Measurements from ENCODE around the gene PERCC1.

PERCC1 gene

DNA sequence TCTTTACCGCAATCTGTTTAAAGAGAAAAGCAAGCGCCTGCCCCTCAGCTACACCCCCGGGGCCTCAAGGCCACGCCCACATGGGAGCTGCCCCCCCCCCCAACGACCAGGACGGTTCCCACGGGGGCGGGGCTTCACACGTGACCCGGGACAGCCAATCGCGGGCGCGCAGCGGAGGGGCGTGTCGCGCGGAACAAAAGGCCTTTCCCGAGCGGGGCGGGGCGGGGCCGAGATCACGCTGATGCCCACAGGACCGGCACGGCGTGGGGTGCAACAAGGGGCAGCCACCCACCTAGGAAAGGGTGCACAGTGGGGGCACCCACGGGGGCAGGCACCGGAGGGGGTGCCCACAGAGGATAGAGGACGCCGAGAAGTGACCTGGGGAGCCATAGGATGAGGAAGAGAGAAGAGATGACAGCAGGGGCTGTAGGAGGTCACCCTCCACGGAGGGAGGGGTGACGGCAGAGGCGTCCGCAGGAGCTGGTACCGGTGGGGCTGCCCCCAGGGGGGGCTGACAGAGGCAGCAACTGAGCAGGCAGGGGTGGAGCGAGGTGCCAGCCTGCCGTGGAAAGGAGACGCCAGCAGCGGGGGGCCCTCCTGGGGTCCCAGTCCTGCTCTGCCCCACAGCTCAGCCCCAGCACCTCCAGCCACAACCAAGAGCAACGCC, 22.6 kb upstream of the PERCC1 start:
- Histone ChIP-seq H3K9me3 (ENCODE audit: control insufficient read depth, low read length) (no peaks in the 10 kb centered on the region), H3K27me3 (ENCODE audit: control insufficient read depth, insufficient read depth, low read length, poor library complexity, severe bottlenecking) (no peaks in the 10 kb centered on the region), H3K4me3 (ENCODE audit: insufficient read depth, low read depth, low read length) (peak overlapping the region; percentile 76), H3K27ac (ENCODE audit: insufficient read depth, low read depth, low read length, poor library complexity, severe bottlenecking) (peak overlapping the region; percentile 77), H3K36me3 (ENCODE audit: control insufficient read depth, insufficient read depth, low read length) (no peaks in the 10 kb centered on the region), H3K4me1 (ENCODE audit: control insufficient read depth, insufficient read depth, low read length) (no peaks in the 10 kb centered on the region)
- 3 to 4% methylated on average over 42 of the region's 42 CpGs for WGBS, 2 experiments

- H3K4me3 ChIP-seq (ENCODE audit: insufficient read depth, low read depth, low read length): no peak overlapping the region
- no peaks in the 10 kb centered on the region for H3K36me3 ChIP-seq (ENCODE audit: control insufficient read depth, insufficient read depth, low read length)
- H3K27me3 ChIP-seq (ENCODE audit: control insufficient read depth, insufficient read depth, low read length, poor library complexity, severe bottlenecking): no peaks in the 10 kb centered on the region
- no peaks in the 10 kb centered on the region for H3K9me3 ChIP-seq (ENCODE audit: control insufficient read depth, low read length)
- H3K27ac ChIP-seq (ENCODE audit: insufficient read depth, low read depth, low read length, poor library complexity, severe bottlenecking): no peak overlapping the region
- WGBS, 2 experiments: 95% methylated on average over 2 of the region's 2 CpGs; no CpG with 5 or more reads in 1 of the 2 experiments
- H3K4me1 ChIP-seq (ENCODE audit: control insufficient read depth, insufficient read depth, low read length): no peaks in the 10 kb centered on the region
Observed at GRCh38 chr16:1412847-1413246, 18.0 kb upstream of the PERCC1 start.

GRCh38 chr16:1413684-1414531, 17.0 kb upstream of the PERCC1 start:
- Histone ChIP-seq H3K4me3 (ENCODE audit: insufficient read depth, low read depth, low read length) (peak overlapping the region; percentile 73), H3K4me1 (ENCODE audit: control insufficient read depth, insufficient read depth, low read length) (no peaks in the 10 kb centered on the region), H3K9me3 (ENCODE audit: control insufficient read depth, low read length) (no peaks in the 10 kb centered on the region), H3K27me3 (ENCODE audit: control insufficient read depth, insufficient read depth, low read length, poor library complexity, severe bottlenecking) (no peaks in the 10 kb centered on the region), H3K36me3 (ENCODE audit: control insufficient read depth, insufficient read depth, low read length) (no peaks in the 10 kb centered on the region), H3K27ac (ENCODE audit: insufficient read depth, low read depth, low read length, poor library complexity, severe bottlenecking) (no peak overlapping the region)
- 5% methylated on average over 85 of the region's 85 CpGs for WGBS, 2 experiments

DNA sequence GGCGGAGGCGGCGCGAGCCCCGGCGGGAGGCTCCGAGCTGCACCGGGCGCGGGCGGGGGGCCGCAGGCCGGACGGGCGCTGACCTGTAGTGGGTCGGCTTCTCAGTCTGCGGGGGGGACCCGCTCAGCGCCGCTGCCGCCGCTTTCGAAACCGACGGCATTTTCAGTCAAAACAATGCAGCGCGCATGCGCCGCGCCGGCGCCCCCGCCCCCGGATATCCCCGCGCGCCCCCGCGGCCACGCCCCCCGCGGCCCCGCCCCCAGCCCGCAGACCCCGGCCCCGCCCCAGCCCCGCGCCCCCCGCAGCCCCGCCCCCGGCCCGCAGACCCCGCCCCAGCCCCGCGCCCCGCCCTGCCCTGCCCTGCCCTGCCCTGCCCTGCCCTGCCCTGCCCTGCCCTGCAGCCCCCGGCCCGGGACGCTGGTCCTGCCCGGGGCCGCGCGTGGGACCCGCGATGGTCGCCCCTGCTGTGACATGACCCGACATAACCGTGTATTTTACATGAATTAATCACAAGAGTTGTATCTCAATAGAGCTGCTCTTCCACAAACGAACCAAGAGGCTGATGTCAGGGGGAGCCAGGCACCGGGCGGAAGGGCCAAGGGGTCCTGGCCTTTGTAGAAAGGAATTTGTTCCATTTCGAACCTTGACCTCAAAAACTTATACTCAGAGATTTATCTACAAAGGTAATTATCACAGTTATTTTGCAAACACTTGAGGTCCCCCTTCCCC, 16.2 kb upstream of the PERCC1 start, which contains the start of gene UNKL:
TSS of gene UNKL (minus strand) at position 173 of the 729 bp plus-strand sequence. CDS start at position 160, 13 bp downstream.
- H3K4me3 ChIP-seq (ENCODE audit: insufficient read depth, low read depth, low read length): peak within 1 kb of the TSS; percentile 73
- no peaks in the 10 kb centered on the region for H3K36me3 ChIP-seq (ENCODE audit: control insufficient read depth, insufficient read depth, low read length)
- H3K4me1 ChIP-seq (ENCODE audit: control insufficient read depth, insufficient read depth, low read length): no peaks in the 10 kb centered on the region
- WGBS, 2 experiments: 3 to 4% methylated on average over 72 of the region's 72 CpGs
- no peaks in the 10 kb centered on the region for H3K9me3 ChIP-seq (ENCODE audit: control insufficient read depth, low read length)
- no peak within 1 kb of the TSS for H3K27ac ChIP-seq (ENCODE audit: insufficient read depth, low read depth, low read length, poor library complexity, severe bottlenecking)
- H3K27me3 ChIP-seq (ENCODE audit: control insufficient read depth, insufficient read depth, low read length, poor library complexity, severe bottlenecking): no peaks in the 10 kb centered on the region

GRCh38 chr16:1416521-1416941, 14.3 kb upstream of the PERCC1 start:
- no peaks in the 10 kb centered on the region for H3K9me3 ChIP-seq (ENCODE audit: control insufficient read depth, low read length)
- 91 to 95% methylated on average over 3 of the region's 3 CpGs for WGBS, 2 experiments
- H3K36me3 ChIP-seq (ENCODE audit: control insufficient read depth, insufficient read depth, low read length): no peaks in the 10 kb centered on the region
- no peaks in the 10 kb centered on the region for H3K4me1 ChIP-seq (ENCODE audit: control insufficient read depth, insufficient read depth, low read length)
- no peaks in the 10 kb centered on the region for H3K27me3 ChIP-seq (ENCODE audit: control insufficient read depth, insufficient read depth, low read length, poor library complexity, severe bottlenecking)
- H3K27ac ChIP-seq (ENCODE audit: insufficient read depth, low read depth, low read length, poor library complexity, severe bottlenecking): no peak overlapping the region
- H3K4me3 ChIP-seq (ENCODE audit: insufficient read depth, low read depth, low read length): no peak overlapping the region

- WGBS, 2 experiments: 4 to 5% methylated on average over 22 of the region's 22 CpGs
- Histone ChIP-seq H3K27me3 (ENCODE audit: control insufficient read depth, insufficient read depth, low read length, poor library complexity, severe bottlenecking) (no peaks in the 10 kb centered on the region), H3K36me3 (ENCODE audit: control insufficient read depth, insufficient read depth, low read length) (no peaks in the 10 kb centered on the region), H3K9me3 (ENCODE audit: control insufficient read depth, low read length) (no peaks in the 10 kb centered on the region), H3K27ac (ENCODE audit: insufficient read depth, low read depth, low read length, poor library complexity, severe bottlenecking) (no peak overlapping the region), H3K4me3 (ENCODE audit: insufficient read depth, low read depth, low read length) (peak overlapping the region; percentile 90), H3K4me1 (ENCODE audit: control insufficient read depth, insufficient read depth, low read length) (no peaks in the 10 kb centered on the region)
Observed at GRCh38 chr16:1420111-1420539, 10.8 kb upstream of the PERCC1 start.

DNA sequence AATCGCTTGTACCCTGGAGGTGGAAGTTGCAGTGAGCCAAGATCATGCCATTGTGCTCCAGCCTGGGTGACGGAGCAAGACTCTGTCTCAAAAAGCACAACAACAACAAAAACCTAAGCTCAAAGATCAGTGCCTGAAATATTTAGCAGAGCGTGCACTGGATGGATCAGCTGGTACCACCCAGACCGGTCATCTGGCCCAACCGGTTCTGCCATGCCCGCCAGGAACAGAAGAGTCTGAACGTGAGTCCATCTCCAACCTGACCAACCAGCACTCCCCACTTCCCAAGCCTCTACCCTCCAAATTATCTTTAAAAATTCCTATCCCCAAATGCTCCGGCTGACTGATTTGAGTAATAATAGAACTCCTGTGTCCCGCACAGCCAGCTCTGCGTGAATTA, 8.8 kb upstream of the PERCC1 start:
- Histone ChIP-seq H3K27ac (ENCODE audit: insufficient read depth, low read depth, low read length, poor library complexity, severe bottlenecking) (no peak overlapping the region), H3K9me3 (ENCODE audit: control insufficient read depth, low read length) (no peaks in the 10 kb centered on the region), H3K27me3 (ENCODE audit: control insufficient read depth, insufficient read depth, low read length, poor library complexity, severe bottlenecking) (no peaks in the 10 kb centered on the region), H3K4me1 (ENCODE audit: control insufficient read depth, insufficient read depth, low read length) (no peaks in the 10 kb centered on the region), H3K36me3 (ENCODE audit: control insufficient read depth, insufficient read depth, low read length) (no peaks in the 10 kb centered on the region), H3K4me3 (ENCODE audit: insufficient read depth, low read depth, low read length) (no peak overlapping the region)
- 95 to 97% methylated on average over 10 of the region's 10 CpGs for WGBS, 2 experiments

DNA sequence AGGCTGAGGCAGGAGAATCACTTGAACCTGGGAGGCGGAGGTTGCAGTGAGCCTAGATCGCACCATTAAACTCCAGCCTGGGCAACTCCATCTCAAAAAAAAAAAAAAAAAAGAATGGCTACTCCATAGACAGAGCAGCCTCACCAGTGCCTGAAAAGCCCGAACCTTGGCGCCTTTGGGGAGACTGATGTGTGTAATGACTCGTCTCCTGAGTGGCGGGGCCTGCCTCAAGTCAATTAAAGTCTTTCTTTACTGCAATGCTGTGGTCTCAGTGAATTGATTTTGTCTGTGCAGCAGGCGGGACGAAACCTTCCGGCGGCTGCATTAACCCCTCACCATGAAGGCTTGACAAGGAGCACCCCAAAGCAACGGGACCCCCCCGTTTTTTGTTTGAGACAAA, 6.8 kb upstream of the PERCC1 start:
- Histone ChIP-seq H3K4me1 (ENCODE audit: control insufficient read depth, insufficient read depth, low read length) (no peaks in the 10 kb centered on the region), H3K27ac (ENCODE audit: insufficient read depth, low read depth, low read length, poor library complexity, severe bottlenecking) (no peak overlapping the region), H3K36me3 (ENCODE audit: control insufficient read depth, insufficient read depth, low read length) (no peaks in the 10 kb centered on the region), H3K9me3 (ENCODE audit: control insufficient read depth, low read length) (no peaks in the 10 kb centered on the region), H3K27me3 (ENCODE audit: control insufficient read depth, insufficient read depth, low read length, poor library complexity, severe bottlenecking) (no peaks in the 10 kb centered on the region), H3K4me3 (ENCODE audit: insufficient read depth, low read depth, low read length) (no peak overlapping the region)
- 91 to 92% methylated on average over 12 of the region's 12 CpGs for WGBS, 2 experiments

DNA sequence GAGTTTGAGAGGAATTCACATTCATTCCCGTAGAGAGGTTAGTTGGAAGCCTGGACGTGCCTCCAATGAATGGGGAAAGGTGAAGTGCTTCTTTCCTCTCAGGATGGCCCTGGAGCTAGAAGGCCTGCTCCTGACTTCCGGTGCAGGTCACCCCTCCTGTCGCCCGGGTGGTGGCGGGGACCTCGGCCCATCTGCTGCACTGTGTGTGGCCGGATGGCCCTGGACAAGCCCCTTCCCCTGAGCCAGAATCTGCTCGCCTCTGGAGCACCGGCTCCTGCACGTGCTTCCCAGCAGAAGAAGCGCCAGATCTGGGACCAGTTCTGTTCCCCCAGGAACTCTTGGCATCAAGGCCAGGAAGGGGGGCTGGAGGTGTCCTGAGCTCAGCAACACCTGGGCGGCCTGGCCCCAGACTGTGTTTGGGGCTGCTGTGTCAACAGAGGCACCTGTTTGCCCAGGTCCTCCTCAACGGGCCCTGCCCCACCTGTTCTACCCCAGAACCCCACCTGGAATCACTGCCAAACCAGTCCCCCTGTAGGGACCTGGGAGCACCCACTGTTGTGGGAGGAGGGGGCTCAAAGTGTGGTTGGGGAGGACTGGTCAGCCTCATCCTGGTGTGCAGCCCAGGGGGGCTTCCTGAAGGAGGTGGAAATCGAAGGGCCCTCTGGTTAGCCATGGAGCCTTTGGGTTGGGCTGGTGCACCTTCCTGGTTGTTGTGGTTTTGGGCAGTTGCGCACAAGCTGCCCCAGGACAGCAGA, 5.1 kb upstream of the PERCC1 start:
- peaks cover 11% of the 10 kb centered on the region for H3K4me1 ChIP-seq (ENCODE audit: control insufficient read depth, insufficient read depth, low read length)
- no peaks in the 10 kb centered on the region for H3K27me3 ChIP-seq (ENCODE audit: control insufficient read depth, insufficient read depth, low read length, poor library complexity, severe bottlenecking)
- 91 to 95% methylated on average over 16 of the region's 16 CpGs for WGBS, 2 experiments
- no peak overlapping the region for H3K4me3 ChIP-seq (ENCODE audit: insufficient read depth, low read depth, low read length)
- H3K36me3 ChIP-seq (ENCODE audit: control insufficient read depth, insufficient read depth, low read length): no peaks in the 10 kb centered on the region
- no peaks in the 10 kb centered on the region for H3K9me3 ChIP-seq (ENCODE audit: control insufficient read depth, low read length)
- no peak overlapping the region for H3K27ac ChIP-seq (ENCODE audit: insufficient read depth, low read depth, low read length, poor library complexity, severe bottlenecking)

Data from ectodermal cell (in vitro differentiated cells).